A673 (cell line): ENCODE measurements around the gene SPACA5. TPM values are rescaled to one million over a fixed set of nuclear protein-coding genes. Genes with fewer than 3 reads are reported as not detected.
A peak's percentile ranks its signal among the peaks of the same experiment; 100 is the strongest.

ENCODE experiments used
- BruUV-seq: library from RNA; stranded (reverse); fragments of 400-500 nt; replicated peaks from 2 replicates; lab custom pipeline; 2021; lab: Mats Ljungman, UMichigan
- CTCF ChIA-PET: fragments of 300-600 bp; sonication (Branson Sonifier 250); formaldehyde crosslinking; loops from one replicate; lab custom pipeline; 2022; ENCODE audit warnings: antibody characterized with exemption; lab: Charles Lee
- POLR2A ChIA-PET: fragments of 300-600 bp; sonication (Branson Sonifier 250); formaldehyde crosslinking; loops from one replicate; lab custom pipeline; 2022; ENCODE audit warnings: antibody characterized with exemption; ENCODE audit not compliant: low non-redundant PET; lab: Charles Lee
- DNase-seq: peaks from one replicate; pipeline ENCODE4 v3.0.0-alpha.2; 2015; ENCODE audit warnings: low spot score
- H3K27ac ChIP-seq: fragments of 200-600 bp; sonication (generic); 2 replicates; pipeline ENCODE4 v1.5.1; 2016; ENCODE audit warnings: mixed run types, low read depth, mild to moderate bottlenecking, mixed read lengths, antibody characterized with exemption, low read length; ENCODE audit not compliant: poor library complexity, severe bottlenecking
- H3K27me3 ChIP-seq: fragments of 200-600 bp; sonication (generic); replicated peaks from 2 replicates; pipeline ENCODE4 v1.6.1; 2017; ENCODE audit warnings: mixed run types, low read depth, mild to moderate bottlenecking, mixed read lengths, antibody characterized with exemption, low read length; ENCODE audit not compliant: insufficient read depth, poor library complexity
- H3K36me3 ChIP-seq: fragments of 200-600 bp; sonication (generic); 2 replicates; pipeline ENCODE4 v1.6.1; 2016; ENCODE audit warnings: mixed run types, mild to moderate bottlenecking, mixed read lengths, antibody characterized with exemption, low read length; ENCODE audit not compliant: insufficient read depth, poor library complexity, severe bottlenecking
- H3K4me1 ChIP-seq: fragments of 200-600 bp; sonication (generic); 2 replicates; pipeline ENCODE4 v1.6.1; 2017; ENCODE audit warnings: mixed run types, mild to moderate bottlenecking, mixed read lengths, antibody characterized with exemption, low read length; ENCODE audit not compliant: insufficient read depth, poor library complexity, severe bottlenecking
- H3K4me3 ChIP-seq: fragments of 200-600 bp; sonication (generic); 2 replicates; pipeline ENCODE4 v1.5.1; 2016; ENCODE audit warnings: low read depth, mixed run types, mild to moderate bottlenecking, mixed read lengths, low read length; ENCODE audit not compliant: poor library complexity, severe bottlenecking
- H3K9me3 ChIP-seq: fragments of 200-600 bp; sonication (generic); 2 replicates; pipeline ENCODE4 v1.6.1; 2016; ENCODE audit warnings: mixed run types, low read depth, mild to moderate bottlenecking, mixed read lengths, antibody characterized with exemption, low read length; ENCODE audit not compliant: poor library complexity, severe bottlenecking
- CTCF ChIP-seq: fragments of 300-800, 200-600 bp; sonication (generic); conservative IDR thresholded peaks from 2 replicates; pipeline ENCODE4 v1.5.1; 2017; ENCODE audit warnings: low read depth, mild to moderate bottlenecking, antibody characterized with exemption, low read length, moderate library complexity, mixed read lengths
- EZH2 ChIP-seq: fragments of 200-600 bp; sonication (generic); IDR thresholded peaks from 2 replicates; pipeline ENCODE4 v1.6.1; 2017; ENCODE audit warnings: borderline replicate concordance, low read depth, mild to moderate bottlenecking, mixed read lengths, antibody characterized with exemption, low read length; ENCODE audit not compliant: poor library complexity, severe bottlenecking
- intact Hi-C: fragments of 100-400 bp; cut with micrococcal nuclease; formaldehyde crosslinking; loops from one replicate; pipeline ENCODE4 v1.10.0; 2022; ENCODE audit not compliant: unreplicated experiment
- total RNA-seq: library from RNA; stranded (reverse); gene quantifications from 2 replicates; pipeline ENCODE4 v1.2.3, GENCODE V29; 2021

SPACA5 gene
- total RNA-seq, 1 experiment from 2014 or later = not detected

- TF ChIP-seq CTCF = no peak
- TF ChIP-seq EZH2 = no peak
- CTCF ChIA-PET = no interaction called here
Measured at GRCh38 chrX:48035891-48036290, 29.1 kb downstream of the SPACA5 start.

GRCh38 chrX:48043056-48043455 is 36.3 kb downstream of the SPACA5 start:
- Histone ChIP-seq H3K36me3 (no peaks in the 10 kb centered on the region), H3K27ac (no peak overlapping the region), H3K4me3 (no peak overlapping the region), H3K27me3 (no peaks in the 10 kb centered on the region), H3K9me3 (no peaks in the 10 kb centered on the region), H3K4me1 (peaks cover 16% of the 10 kb centered on the region)
- BruUV-seq = no TSS peak
- ChIA-PET CTCF (no interaction called here), POLR2A (no interaction called here)
- no peak for DNase-seq
- intact Hi-C loops = no loop called here
- TF ChIP-seq CTCF (no peak), EZH2 (no peak)

More at GRCh38 chrX:48035891-48036290, 29.1 kb downstream of the SPACA5 start:
- H3K27me3 ChIP-seq = no peaks in the 10 kb centered on the region
- no peaks in the 10 kb centered on the region for H3K4me1 ChIP-seq
- H3K9me3 ChIP-seq = no peaks in the 10 kb centered on the region
- no peaks in the 10 kb centered on the region for H3K36me3 ChIP-seq
- no peak for DNase-seq
- POLR2A ChIA-PET = no interaction called here
- BruUV-seq = no TSS peak
- intact Hi-C loops = no loop called here
- no peak overlapping the region for H3K27ac ChIP-seq
- H3K4me3 ChIP-seq = no peak overlapping the region

- DNase-seq = peak; percentile 93
- Histone ChIP-seq H3K27ac (peak overlapping the region; percentile 74), H3K36me3 (no peaks in the 10 kb centered on the region), H3K4me3 (no peak overlapping the region), H3K9me3 (no peaks in the 10 kb centered on the region), H3K27me3 (no peaks in the 10 kb centered on the region), H3K4me1 (peaks cover 16% of the 10 kb centered on the region)
- no peak for TF ChIP-seq EZH2
- TF ChIP-seq CTCF = no peak
- BruUV-seq = no TSS peak
- ChIA-PET POLR2A (no interaction called here), CTCF (no interaction called here)
- intact Hi-C loops = no loop called here
Measured at GRCh38 chrX:48045410-48046311, 38.9 kb downstream of the SPACA5 start.
